ENCODE data around the gene CDK5R1.
"Not testable (repeated sequence)": the region's sequence is repeated elsewhere in the genome, so short reads cannot be mapped to it uniquely, and the experiment has no call there.

Gene CDK5R1

DNA sequence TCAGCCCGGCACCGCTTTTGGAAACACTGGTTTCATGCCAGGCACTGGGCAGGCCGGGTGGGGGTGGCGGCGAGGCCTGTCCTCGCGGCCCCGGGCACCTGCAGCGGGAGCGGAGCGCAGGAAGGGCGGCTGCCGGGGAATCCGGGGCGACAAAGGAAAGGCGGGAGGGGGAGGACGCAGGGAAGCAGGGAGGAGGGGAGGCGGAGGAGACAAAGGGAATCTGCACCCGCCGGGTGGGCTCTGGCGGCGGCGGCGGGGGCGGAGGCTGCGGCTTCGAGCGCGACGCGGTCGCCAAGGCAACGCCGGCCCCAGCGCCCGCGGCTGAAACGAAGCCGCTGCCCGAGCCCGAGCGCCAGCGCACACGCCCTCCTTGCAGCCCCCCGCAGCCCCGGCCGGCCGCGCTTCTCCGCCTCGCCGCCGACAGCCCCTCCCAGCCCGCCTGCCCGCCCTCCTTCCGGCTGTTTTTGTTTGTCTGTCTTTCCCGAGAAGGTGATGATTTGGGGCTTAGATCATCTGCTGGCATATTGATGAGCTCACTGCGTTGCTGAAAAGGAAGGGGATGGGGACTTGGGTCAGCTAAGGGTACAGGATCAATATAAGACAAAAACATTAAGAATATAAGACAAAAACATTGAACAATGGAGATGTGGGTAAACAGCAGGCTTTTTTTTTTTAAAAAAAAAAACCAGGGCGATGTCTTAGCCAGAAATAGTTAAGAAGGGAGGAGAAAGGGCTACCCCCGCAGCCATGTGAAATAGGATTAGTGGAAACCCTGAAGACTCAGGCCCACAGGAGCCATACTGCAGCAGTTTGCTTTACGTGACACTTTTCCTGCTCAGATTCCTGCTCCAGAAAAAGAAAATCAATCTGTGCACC is 32.7 kb downstream of the CDK5R1 start:
- TF ChIP-seq, protein P1, sequence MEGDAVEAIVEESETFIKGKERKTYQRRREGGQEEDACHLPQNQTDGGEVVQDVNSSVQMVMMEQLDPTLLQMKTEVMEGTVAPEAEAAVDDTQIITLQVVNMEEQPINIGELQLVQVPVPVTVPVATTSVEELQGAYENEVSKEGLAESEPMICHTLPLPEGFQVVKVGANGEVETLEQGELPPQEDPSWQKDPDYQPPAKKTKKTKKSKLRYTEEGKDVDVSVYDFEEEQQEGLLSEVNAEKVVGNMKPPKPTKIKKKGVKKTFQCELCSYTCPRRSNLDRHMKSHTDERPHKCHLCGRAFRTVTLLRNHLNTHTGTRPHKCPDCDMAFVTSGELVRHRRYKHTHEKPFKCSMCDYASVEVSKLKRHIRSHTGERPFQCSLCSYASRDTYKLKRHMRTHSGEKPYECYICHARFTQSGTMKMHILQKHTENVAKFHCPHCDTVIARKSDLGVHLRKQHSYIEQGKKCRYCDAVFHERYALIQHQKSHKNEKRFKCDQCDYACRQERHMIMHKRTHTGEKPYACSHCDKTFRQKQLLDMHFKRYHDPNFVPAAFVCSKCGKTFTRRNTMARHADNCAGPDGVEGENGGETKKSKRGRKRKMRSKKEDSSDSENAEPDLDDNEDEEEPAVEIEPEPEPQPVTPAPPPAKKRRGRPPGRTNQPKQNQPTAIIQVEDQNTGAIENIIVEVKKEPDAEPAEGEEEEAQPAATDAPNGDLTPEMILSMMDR (conservative IDR thresholded peaks at IDR 0.05): no peak
- 0 out of 2 replicates have a peak, but pooled peaks have one; percentile 21 for TF ChIP-seq ZFX (IDR thresholded peaks at IDR 0.05)
- no peak overlapping the region for H3K27ac ChIP-seq

DNA sequence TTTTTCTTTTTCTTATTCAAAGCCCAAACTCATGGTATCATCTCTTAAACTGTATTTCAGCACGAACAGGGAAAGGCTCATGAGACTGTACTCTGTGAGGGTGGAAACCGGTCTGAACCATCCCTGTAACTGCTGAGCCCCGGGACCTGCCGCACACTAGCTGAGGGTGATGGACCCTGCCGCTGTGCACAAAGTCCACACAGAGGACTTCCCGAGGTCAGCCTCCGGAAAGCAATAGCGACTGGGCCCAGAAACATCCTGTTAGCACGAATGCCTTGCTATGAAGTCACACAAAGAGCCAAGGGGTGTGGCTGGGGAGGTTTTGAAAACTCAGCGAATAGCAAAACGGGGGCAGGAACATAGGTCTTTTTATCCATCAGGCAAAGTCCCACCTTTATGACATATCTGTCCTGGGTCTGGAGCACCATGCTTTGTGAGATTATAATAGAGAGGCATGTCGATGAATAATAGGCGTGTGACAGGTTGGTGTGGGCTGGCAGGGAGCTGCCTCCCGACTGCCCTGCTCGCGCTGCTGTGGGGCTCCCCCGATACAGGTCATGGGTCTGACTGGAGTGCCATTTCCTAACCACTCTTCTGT is 33.4 kb downstream of the CDK5R1 start:
- no peak overlapping the region for H3K27ac ChIP-seq
- TF ChIP-seq, protein P1 (conservative IDR thresholded peaks at IDR 0.05): no peak
- no peak for TF ChIP-seq ZFX (IDR thresholded peaks at IDR 0.05)

DNA sequence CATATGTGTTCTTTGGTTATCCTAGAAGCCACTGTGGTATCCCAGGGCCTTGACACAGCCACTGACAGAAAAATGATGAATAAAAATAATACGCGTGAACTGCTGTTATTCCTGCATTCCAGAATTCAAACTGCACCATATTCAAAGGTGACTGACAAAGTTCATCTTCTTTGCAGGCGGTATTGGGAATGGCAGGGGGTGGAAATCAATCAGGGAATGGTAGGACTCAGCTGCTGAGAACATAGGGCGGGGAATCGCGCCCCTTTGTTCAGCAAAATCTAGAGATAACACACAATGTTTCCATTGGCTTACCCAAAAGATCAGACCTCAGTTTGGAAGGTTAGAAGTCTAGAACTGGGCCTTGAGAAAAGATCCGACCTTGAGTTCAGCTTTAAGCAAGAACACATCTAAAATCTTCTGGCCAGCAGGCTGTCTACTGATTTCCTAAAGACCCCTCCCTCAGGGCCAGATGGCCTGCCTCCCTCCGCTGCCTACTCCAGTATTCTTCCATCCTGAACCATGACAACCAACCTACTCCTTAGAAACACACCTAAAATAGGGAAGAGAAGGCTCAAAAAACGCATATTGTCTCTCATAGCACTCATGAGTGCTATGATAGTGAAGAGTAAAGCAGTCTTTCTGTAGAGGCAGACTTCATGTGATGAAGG is 34.1 kb downstream of the CDK5R1 start:
- TF ChIP-seq ZFX (IDR thresholded peaks at IDR 0.05): no peak
- TF ChIP-seq, protein P1 (conservative IDR thresholded peaks at IDR 0.05): no peak
- no peak overlapping the region for H3K27ac ChIP-seq

DNA sequence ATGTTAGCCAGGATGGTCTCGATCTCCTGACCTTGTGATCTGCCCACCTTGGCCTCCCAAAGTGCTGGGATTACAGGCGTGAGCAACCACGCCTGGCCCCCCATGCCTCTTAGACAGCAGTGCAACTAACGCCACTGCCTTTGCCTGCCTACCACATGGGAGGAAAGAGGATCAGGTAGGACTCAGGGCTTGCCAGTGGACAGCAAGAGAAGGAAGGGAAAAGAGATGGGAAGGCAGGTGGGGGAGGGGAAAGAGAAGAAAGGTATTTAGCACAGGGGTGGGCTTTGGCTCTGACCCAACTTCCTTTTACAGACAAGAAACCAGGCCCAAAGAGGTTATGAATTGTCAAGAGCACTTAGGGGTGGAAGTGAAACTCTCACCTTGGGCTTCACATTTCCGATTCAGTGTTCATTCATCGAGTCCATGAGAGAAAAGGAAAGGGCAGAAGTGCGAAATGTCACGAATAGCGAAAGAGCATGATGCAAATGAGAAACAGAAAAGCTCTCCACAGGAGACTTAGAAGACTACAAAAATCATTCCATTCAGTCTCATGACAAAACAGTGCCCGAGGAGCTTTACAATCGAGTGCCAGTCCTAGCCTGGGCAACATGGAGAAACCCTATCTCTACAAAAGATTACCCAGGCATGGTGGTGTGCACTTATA is 36.4 kb downstream of the CDK5R1 start:
- TF ChIP-seq, protein P1 (conservative IDR thresholded peaks at IDR 0.05): no peak
- no peak for TF ChIP-seq ZFX (IDR thresholded peaks at IDR 0.05)
- H3K27ac ChIP-seq: no peak overlapping the region

DNA sequence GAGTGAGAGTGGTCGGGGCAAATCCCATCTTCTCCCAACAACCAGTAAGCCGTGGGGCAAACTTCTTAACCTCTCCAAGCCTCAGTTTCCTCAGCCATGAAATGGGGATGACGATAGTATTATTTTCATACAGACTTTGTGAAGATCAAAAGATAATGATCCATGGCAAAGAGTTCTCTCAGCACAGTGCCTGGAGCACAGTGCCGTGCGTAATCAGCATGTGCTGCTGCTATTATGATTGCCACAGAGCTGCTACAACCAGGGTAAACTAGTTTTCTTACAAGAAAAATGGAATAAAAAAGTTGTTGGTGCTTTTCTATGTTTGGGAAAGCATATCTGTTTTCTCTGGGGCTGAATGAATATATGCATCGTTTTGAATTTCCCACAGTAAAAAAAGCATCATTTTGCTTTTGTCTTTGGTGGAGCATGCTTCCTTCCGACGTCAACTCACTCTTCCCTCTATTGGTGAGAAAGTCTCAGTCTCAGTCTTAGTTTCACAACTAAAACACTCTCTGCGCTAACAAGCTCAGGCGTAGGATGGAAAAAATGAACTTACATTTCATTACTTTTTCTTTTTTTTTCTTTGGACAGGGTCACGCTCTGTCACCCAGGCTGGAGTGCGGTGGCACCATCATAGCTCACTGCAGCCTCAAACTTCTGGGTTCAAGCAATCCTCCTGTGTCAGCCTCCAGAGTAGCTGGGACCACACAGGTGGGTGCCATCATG is 37.2 kb downstream of the CDK5R1 start:
- TF ChIP-seq, protein P1 (conservative IDR thresholded peaks at IDR 0.05): no peak
- no peak for TF ChIP-seq ZFX (IDR thresholded peaks at IDR 0.05)
- H3K27ac ChIP-seq: no peak overlapping the region

DNA sequence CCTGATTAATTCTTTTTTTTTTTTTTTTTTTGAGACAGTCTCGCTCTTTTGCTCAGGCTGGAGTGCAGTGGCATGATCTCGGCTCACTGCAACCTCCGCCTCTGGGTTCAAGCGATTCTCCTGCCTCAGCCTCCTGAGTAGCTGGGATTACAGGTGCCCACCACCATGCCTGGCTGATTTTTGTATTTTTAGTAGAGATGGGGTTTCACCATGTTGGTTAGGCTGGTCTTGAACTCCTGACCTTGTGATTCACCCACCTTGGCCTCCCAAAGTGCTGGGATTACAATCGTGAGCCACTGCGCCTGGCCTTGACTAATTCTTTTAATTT is 37.7 kb downstream of the CDK5R1 start:
- not testable (repeated sequence) for H3K27ac ChIP-seq

DNA sequence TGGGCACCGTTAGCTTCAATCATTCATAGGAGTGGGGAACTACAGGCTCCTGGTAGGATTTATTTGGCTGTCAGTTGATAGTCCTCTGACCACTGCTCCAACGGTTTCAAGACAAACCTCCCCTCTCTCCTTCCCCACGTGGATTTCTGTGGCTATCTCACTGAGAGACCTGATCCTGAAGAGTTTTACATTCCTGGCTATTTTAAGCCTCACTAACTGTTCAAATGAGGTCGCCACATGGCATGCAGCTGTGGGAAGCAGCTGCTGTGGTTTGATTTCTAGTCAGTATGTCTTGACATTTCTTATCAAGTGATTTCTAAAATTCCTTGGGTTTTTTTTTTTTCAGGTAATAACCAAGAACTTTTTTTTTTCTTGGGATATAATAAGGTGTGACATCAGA is 38.3 kb downstream of the CDK5R1 start:
- no peak overlapping the region for H3K27ac ChIP-seq
- no peak for TF ChIP-seq ZFX (IDR thresholded peaks at IDR 0.05)
- TF ChIP-seq, protein P1 (conservative IDR thresholded peaks at IDR 0.05): no peak
